Germinal center (tissue), 1 donor: ENCODE measurements around the gene POLR1D.

ENCODE experiments used
- DNase-seq: peaks from one replicate; pipeline ENCODE4 v3.0.0; 2012; ENCODE audit warnings: mixed read lengths, low spot score

Gene POLR1D

GRCh38 chr13:27638521-27638920, 16.8 kb downstream of the POLR1D start:
- DNase-seq: no peak

DNA sequence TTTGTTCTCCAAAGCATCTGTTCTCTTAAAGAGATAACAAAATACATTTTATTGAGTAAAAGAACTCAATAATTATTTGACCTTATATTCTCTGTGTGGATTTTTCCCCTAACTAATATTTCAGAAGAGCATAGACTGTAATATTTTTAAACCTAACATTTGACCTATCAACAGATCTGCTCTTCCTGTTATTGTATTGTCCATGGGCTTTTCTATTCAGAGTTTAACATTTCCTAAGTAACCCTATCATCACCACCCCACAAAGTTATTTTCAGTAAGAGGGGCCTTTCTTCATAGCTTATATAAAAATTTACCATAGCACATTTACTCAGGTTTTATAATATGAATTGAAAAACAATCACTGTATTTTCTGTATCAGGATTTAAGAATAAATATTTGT, 17.5 kb downstream of the POLR1D start:
- DNase-seq: no peak

GRCh38 chr13:27641711-27642502, 20.2 kb downstream of the POLR1D start:
- no peak for DNase-seq

DNA sequence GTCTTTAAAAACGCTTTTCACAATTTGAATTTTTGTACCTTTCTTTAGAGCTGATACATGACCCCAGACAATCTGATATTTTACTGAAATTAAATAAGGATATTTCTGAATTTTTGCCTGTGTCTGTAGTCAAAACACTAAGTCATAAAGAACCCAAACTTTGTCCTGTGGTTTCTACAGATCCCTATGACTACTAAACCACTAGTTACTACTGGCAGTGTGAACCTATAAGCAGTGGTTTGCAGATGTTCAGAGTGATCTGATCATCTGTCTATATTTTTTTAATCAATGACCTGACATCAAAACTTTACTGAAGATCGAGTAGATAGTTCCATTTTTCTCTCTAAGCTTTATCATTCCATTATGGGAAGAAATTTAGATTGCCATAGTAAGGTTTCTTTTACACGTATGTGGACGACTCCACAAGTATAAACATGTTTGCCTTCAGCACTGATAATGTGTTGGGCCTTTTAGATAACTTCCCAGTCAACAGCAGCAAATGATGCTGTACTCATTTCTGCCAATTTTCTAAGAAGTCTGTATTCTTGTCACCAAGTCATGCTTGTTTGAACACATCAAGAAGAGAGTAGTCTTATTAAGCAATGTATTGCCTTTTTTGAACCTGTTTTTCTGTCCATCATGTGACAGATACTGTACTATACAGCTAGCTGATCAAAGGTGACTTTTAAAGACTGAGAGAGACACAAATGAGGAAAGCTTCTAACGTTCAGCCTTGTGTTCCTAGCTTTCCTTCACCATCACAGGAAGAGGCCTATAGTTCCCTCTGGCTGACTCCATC, 21.8 kb downstream of the POLR1D start:
- DNase-seq: no peak

DNA sequence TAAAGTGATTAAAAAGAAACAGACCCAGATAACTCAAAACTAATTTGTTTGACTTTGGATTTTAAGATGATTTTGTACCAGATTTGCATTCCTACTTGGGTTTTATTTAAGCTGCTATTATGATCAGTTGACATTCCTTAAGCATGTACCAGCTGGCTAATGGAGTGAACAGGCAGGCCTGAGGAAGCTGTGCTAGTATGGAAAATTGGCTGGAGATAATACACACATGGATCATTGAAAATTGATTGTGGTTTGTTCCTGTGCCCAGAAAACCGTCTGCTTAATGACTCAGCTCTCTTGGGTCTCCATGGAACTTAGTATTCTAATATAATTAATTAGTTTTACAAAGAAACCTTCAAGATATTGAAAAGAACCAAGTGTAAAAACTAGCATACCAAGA, 22.6 kb downstream of the POLR1D start:
- DNase-seq: no peak

- DNase-seq: no peak
These were observed 28.6 kb downstream of the POLR1D start for GRCh38 chr13:27650312-27650711.

GRCh38 chr13:27654059-27654458, 32.4 kb downstream of the POLR1D start:
- DNase-seq: no peak

GRCh38 chr13:27654816-27655215, 33.1 kb downstream of the POLR1D start:
- DNase-seq: no peak

DNA sequence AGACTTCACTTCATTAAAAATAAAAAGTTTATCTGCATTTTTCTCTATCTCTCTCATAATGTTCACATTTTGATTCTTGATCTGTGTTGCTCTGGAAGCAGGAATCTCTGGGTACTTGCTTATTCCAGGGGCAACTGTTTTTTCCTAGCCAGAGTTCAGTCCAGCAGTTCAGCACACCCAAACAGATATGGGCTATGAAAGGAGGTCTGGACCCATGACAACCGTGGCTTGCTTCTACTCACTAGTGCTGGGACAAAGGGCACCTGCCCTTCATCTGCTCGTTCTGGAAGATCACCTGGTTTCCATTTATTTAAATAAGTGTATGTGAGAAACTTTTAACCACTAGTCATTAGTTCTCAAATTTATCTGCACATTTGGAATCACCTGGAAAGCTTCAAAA, 36.0 kb downstream of the POLR1D start:
- DNase-seq: no peak

- DNase-seq: no peak
These were observed 36.9 kb downstream of the POLR1D start for GRCh38 chr13:27658546-27658945.

GRCh38 chr13:27659145-27659865, 37.6 kb downstream of the POLR1D start:
- no peak for DNase-seq

GRCh38 chr13:27660511-27660910, 38.8 kb downstream of the POLR1D start:
- no peak for DNase-seq

DNA sequence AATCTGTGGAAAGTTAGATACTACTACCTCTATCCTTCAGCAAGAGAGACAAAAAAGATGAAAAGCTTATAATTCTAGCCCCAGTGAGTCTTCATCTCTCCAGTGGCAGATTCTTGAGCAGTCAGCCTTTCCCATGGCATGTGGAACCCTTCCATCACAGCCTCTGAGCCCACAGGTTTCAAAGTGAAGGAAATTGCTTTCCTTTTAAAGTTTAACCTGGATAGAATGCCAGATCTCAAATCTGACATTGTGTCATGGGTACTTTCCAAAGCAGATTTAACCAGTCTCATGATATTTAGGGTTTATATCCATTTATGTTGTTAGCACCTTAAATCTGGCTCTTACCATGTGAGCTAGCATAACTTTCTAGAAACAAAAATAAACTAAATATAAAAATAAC, 39.3 kb downstream of the POLR1D start:
- DNase-seq: no peak

DNA sequence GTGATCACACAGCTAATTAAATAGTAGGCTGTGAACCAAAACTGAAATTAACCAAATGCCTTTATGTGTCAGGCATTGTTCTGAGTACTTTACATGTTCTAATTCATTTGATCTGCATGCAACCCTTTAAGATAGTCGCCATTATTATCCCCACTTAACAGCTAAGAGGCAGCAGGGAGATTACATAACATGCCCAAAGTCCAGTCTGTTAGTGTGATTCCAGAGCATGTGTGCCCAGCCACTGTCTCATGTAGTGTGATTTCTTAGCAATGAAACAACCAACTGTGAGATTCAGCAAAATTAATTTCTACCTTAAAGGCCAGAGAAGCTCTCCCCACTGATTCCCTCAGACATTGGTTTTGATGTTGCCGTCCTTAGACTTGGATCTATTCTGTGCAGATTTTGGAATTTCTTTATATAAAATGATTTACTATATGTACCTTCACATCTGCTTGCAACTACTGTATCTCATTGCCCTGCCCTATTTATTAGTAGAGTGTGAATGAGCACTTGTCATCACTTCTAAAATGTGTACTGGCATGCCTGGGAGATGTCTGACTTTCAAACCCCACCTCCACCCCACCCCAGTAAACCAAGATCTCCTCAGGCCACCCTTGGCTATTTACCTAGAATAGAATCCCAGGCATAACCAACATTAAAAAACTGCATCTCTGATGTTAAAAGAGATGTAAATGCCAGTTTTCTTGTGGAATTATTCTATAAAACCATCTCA, 41.2 kb downstream of the POLR1D start:
- DNase-seq: no peak

GRCh38 chr13:27663947-27664346, 42.3 kb downstream of the POLR1D start:
- DNase-seq: no peak

GRCh38 chr13:27665333-27665732, 43.6 kb downstream of the POLR1D start:
- no peak for DNase-seq

DNA sequence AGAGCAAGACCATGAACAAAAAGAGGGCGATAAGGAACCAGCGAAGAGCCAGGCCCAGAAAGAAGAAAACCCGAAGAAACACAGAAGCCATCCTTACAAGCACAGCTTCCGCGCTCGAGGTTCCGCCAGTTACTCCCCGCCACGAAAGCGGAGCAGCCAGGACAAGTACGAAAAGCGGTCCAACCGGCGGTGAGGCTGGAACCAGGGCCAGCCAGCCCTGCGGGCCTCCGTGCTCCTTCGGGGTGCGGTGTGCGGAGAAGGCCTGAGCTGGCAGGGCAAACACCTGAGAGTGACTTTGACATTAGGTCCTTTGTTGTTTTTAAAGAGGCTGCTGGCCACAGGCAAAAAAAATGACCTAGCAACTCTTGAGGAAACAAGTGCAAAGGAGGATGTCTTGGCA, 44.1 kb downstream of the POLR1D start:
- DNase-seq: no peak

GRCh38 chr13:27666951-27667350, 45.3 kb downstream of the POLR1D start:
- DNase-seq: no peak

DNA sequence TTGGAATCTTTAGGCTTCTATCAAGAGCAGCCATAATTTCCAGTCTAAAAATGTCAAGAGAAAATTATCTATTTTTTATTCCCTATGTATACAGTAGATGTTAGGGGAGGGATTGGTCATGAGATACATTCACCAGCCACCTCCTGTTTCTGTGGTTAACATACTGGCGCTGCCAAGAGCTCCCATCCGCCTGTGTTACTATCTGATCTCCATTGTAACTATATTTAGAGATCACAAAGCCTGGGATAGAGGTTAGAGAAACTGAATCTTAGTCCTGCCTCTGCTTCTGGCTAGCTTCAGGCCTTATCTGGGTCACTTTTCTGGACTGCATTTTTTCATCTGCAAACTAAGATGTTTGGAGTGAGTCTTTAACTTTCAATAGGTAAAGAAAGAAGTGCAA, 46.3 kb downstream of the POLR1D start:
- DNase-seq: no peak

GRCh38 chr13:27670861-27671260, 49.2 kb downstream of the POLR1D start:
- DNase-seq: no peak

DNA sequence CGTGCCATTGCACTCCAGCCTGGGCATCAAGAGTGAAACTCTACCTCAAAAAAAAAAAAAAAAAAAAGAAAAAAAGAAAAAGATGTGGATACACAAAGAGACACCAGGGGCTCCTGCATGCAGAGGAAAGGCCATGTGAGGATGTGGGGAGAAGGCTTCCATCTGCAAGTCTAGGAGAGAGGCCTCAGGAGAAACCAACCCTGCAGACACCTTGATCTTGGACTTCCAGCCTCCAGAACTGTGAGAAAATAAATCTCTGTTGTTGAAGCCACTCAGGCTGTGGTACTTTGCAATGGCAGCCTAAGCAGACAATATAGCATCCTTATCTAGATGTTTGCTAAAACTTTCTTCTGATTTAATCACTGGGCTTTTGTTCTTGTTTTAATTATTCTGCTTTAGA, 50.3 kb downstream of the POLR1D start:
- no peak for DNase-seq
